ENCODE data around the gene LIAS.
"Not testable (repeated sequence)": the region's sequence is repeated elsewhere in the genome, so short reads cannot be mapped to it uniquely, and the experiment has no call there.

DNA sequence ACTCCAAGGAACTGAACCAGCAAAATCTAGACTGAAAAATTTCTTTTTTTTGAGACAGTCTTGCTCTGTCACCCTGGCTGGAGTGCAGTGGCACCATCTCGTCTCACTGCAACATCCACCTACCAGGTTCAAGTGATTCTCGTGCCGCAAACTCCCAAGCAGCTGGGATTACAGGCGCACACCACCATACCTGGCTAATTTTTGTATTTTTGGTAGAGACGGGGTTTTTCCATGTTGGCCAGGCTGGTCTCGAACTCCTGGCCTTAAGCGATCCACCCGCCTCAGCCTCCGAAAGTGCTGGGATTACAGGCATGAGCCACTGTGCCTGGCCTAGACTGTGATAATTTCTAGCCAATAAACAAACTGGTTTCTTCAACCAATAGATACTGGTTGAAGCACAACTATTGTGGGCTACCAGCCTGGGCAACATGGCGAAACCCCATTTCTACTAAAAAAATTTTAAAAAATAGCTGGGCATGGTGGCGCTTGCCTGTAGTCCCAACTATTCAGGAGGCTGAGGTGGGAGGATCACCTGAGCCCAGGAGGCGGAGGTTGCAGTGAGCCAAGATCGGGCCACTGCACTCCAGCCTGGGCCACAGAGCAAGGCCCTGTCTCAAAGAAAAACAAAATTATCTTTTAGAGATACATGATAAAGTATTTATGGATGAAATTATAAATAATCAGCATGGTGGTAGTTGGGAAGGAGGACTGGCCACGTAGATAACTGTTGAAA is 57.0 kb downstream of the LIAS start:
- TF ChIP-seq, protein P1, sequence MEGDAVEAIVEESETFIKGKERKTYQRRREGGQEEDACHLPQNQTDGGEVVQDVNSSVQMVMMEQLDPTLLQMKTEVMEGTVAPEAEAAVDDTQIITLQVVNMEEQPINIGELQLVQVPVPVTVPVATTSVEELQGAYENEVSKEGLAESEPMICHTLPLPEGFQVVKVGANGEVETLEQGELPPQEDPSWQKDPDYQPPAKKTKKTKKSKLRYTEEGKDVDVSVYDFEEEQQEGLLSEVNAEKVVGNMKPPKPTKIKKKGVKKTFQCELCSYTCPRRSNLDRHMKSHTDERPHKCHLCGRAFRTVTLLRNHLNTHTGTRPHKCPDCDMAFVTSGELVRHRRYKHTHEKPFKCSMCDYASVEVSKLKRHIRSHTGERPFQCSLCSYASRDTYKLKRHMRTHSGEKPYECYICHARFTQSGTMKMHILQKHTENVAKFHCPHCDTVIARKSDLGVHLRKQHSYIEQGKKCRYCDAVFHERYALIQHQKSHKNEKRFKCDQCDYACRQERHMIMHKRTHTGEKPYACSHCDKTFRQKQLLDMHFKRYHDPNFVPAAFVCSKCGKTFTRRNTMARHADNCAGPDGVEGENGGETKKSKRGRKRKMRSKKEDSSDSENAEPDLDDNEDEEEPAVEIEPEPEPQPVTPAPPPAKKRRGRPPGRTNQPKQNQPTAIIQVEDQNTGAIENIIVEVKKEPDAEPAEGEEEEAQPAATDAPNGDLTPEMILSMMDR (IDR thresholded peaks at IDR 0.05), result not testable (repeated sequence)
- TF ChIP-seq POLR2A (IDR thresholded peaks at IDR 0.05), result not testable (repeated sequence)
